Smooth muscle cell (in vitro differentiated cells): ENCODE results near the gene COLEC11. TPM values are rescaled to one million over a fixed set of nuclear protein-coding genes. Genes with fewer than 3 reads are reported as not detected.

Experiments used
- DNase-seq: peaks from one replicate; lab custom pipeline; 2025; ENCODE audit not compliant: unreplicated experiment; lab: John Stamatoyannopoulos, UW
- H2AFZ ChIP-seq: fragments of 200-600 bp; sonication (generic); 2 replicates; pipeline ENCODE4 v1.6.0; 2016; ENCODE audit warnings: antibody characterized with exemption, low read depth, mild to moderate bottlenecking
- H3F3A ChIP-seq: fragments of 200-600 bp; sonication (generic); 2 replicates; pipeline ENCODE4 v1.6.0; 2017; ENCODE audit warnings: antibody characterized with exemption, low read depth
- H3K27ac ChIP-seq: fragments of 200-600 bp; sonication (generic); 2 replicates; pipeline ENCODE4 v1.5.1; 2016; ENCODE audit warnings: low read depth, mild to moderate bottlenecking
- H3K27me3 ChIP-seq: fragments of 200-600 bp; sonication (generic); 2 replicates; pipeline ENCODE4 v1.6.1; 2016; ENCODE audit warnings: low read depth, mild to moderate bottlenecking
- H3K36me3 ChIP-seq: fragments of 200-600 bp; sonication (generic); 2 replicates; pipeline ENCODE4 v1.5.1; 2016; ENCODE audit warnings: low read depth
- H3K4me1 ChIP-seq: fragments of 200-600 bp; sonication (generic); 2 replicates; pipeline ENCODE4 v1.5.1; 2016; ENCODE audit warnings: low read depth
- H3K4me2 ChIP-seq: fragments of 200-600 bp; sonication (generic); 2 replicates; pipeline ENCODE4 v1.6.0; 2016; ENCODE audit warnings: mild to moderate bottlenecking
- H3K4me3 ChIP-seq: fragments of 200-600 bp; sonication (generic); 2 replicates; pipeline ENCODE4 v1.5.1; 2016; ENCODE audit warnings: mild to moderate bottlenecking
- H3K79me2 ChIP-seq: fragments of 200-600 bp; sonication (generic); 2 replicates; pipeline ENCODE4 v1.6.0; 2016; ENCODE audit warnings: low read depth, mild to moderate bottlenecking
- H3K9ac ChIP-seq: fragments of 200-600 bp; sonication (generic); 2 replicates; pipeline ENCODE4 v1.6.0; 2016; ENCODE audit warnings: low read depth
- H3K9me3 ChIP-seq: fragments of 200-600 bp; sonication (generic); replicated peaks from 2 replicates; pipeline ENCODE4 v1.5.1; 2016; ENCODE audit warnings: low read depth
- H4K20me1 ChIP-seq: fragments of 200-600 bp; sonication (generic); 2 replicates; pipeline ENCODE4 v1.6.0; 2016; ENCODE audit warnings: low read depth
- CTCF ChIP-seq: fragments of 200-600 bp; sonication (generic); IDR thresholded peaks from 2 replicates; pipeline ENCODE4 v1.5.1; 2017; ENCODE audit warnings: borderline replicate concordance, mild to moderate bottlenecking, antibody characterized with exemption; ENCODE audit not compliant: insufficient read depth, poor library complexity, severe bottlenecking
- WGBS: methylation state at CpG from one replicate; pipeline ENCODE4 v1.1.7; 2016; ENCODE audit warnings: low lambda C conversion rate; 5-methylcytosine and 5-hydroxymethylcytosine counted together
- polyA plus RNA-seq: library from polyadenylated mRNA; unstranded; fragments of >200 nt; fragmentation: Nextera tagmentation; extraction: Ambion mirVana; gene quantifications from 2 replicates; pipeline ENCODE4 v1.2.1, GENCODE V29; 2016
- total RNA-seq: library from RNA; depleted of rRNA; stranded (reverse); fragments of >200 nt; gene quantifications from 2 replicates; pipeline ENCODE4 v1.2.3, GENCODE V29; 2014

COLEC11 gene
- total and polyA plus RNA-seq, 2 experiments from 2014 or later = 18.1 to 30.8 TPM

GRCh38 chr2:3588084-3588483 lies 6.8 kb upstream of the COLEC11 start:
- Histone ChIP-seq H3F3A (peaks cover 4% of the 10 kb centered on the region), H3K4me2 (no peak overlapping the region), H3K27me3 (no peaks in the 10 kb centered on the region), H3K27ac (no peak overlapping the region), H4K20me1 (no peaks in the 10 kb centered on the region), H3K36me3 (no peaks in the 10 kb centered on the region), H3K9me3 (no peaks in the 10 kb centered on the region), H3K4me1 (no peaks in the 10 kb centered on the region), H2AFZ (no peak overlapping the region), H3K79me2 (no peaks in the 10 kb centered on the region), H3K4me3 (no peak overlapping the region), H3K9ac (no peak overlapping the region)
- DNase-seq = no peak
- 94% methylated on average over 7 of the region's 7 CpGs for WGBS
- TF ChIP-seq CTCF = no peak

DNA sequence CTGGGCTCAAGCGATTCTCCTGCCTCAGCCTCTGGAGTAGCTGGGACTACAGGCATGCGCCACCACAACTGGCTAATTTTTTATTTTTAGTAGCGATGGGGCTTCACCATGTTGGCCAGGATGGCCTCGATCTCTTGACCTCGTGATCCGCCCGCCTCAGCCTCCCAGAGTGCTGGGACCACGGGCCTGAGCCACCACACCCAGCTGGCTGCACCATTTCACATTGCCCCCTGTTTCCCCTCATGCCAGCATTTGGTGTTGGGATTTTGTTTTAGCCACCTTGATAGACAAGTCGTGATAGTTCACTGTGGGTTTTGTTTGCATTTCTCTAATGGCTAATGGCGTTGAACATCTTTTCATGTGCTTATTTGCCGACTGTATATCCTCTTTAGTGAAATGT lies 5.8 kb upstream of the COLEC11 start:
- Histone ChIP-seq H4K20me1 (no peaks in the 10 kb centered on the region), H3K79me2 (no peaks in the 10 kb centered on the region)
- WGBS = 94% methylated on average over 11 of the region's 11 CpGs

DNA sequence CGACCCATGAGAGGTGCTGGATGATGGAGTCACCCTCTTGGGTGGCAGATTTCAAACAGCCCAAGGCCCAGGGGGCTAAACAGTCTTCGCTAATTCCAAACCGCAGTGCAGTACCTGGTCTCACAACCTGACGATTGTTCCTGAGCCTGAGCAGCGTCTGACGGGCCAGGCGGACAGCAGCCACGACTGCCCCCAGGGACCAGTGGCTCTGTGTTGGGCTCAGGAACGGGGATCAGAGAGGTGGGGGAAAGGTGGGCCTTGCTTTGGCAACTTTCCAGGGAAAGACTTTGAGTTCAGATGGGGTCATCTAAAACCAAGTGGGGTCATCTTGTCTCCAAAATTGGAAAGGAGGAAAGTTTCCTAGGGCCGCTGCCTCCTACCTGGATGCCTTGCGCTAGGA lies 492 bp downstream of the COLEC11 start:
- H3K27ac ChIP-seq = no peak overlapping the region
- H3K9ac ChIP-seq = no peak overlapping the region
- no peaks in the 10 kb centered on the region for H3K4me1 ChIP-seq
- no peak for TF ChIP-seq CTCF
- H3K4me2 ChIP-seq = peak overlapping the region; percentile 79
- H3K79me2 ChIP-seq = no peaks in the 10 kb centered on the region
- H3K27me3 ChIP-seq = no peaks in the 10 kb centered on the region
- WGBS = 84% methylated on average over 11 of the region's 11 CpGs
- DNase-seq = no peak
- peaks cover 4% of the 10 kb centered on the region for H3F3A ChIP-seq
- no peaks in the 10 kb centered on the region for H3K9me3 ChIP-seq
- H3K4me3 ChIP-seq = peak overlapping the region; percentile 32
- H3K36me3 ChIP-seq = no peaks in the 10 kb centered on the region
- peak overlapping the region; percentile 75 for H2AFZ ChIP-seq
- H4K20me1 ChIP-seq = no peaks in the 10 kb centered on the region

More for the DNA sequence above, 5.8 kb upstream of the COLEC11 start:
- Histone ChIP-seq H2AFZ (no peak overlapping the region), H3K9me3 (no peaks in the 10 kb centered on the region), H3K4me2 (no peak overlapping the region), H3F3A (peaks cover 4% of the 10 kb centered on the region), H3K27me3 (no peaks in the 10 kb centered on the region), H3K4me1 (no peaks in the 10 kb centered on the region), H3K27ac (no peak overlapping the region), H3K9ac (no peak overlapping the region), H3K36me3 (no peaks in the 10 kb centered on the region), H3K4me3 (no peak overlapping the region)
- TF ChIP-seq CTCF = no peak
- DNase-seq = no peak

DNA sequence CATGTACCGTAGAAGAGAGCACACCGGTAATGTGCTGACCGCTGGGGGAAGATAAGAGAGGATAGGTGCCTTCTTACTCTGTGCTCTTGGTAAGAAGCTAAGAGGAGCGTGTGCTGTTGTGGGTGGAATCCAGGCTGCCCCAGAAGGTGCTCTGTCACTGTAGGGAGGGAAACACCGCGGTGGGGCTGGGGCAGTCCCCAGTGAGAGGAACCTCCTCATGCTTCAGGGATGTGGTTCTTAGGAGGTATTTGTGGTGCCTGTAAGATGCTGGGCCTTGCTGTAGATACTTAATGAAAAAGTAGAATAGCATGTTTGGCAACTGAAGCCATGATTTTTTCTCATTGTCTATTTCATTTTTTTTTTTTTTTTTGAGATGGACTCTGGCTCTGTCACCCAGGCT lies 1.1 kb downstream of the COLEC11 start:
- H3K4me2 ChIP-seq = peak overlapping the region; percentile 51
- 74% methylated on average over 6 of the region's 6 CpGs for WGBS
- DNase-seq = no peak

More for the DNA sequence above, 1.1 kb downstream of the COLEC11 start:
- TF ChIP-seq CTCF = no peak
- Histone ChIP-seq H3K27me3 (no peaks in the 10 kb centered on the region), H4K20me1 (no peaks in the 10 kb centered on the region), H3F3A (peaks cover 4% of the 10 kb centered on the region), H3K4me3 (no peak overlapping the region), H3K27ac (no peak overlapping the region), H3K36me3 (no peaks in the 10 kb centered on the region), H2AFZ (no peak overlapping the region), H3K79me2 (no peaks in the 10 kb centered on the region), H3K4me1 (no peaks in the 10 kb centered on the region), H3K9ac (no peak overlapping the region), H3K9me3 (no peaks in the 10 kb centered on the region)
